ENCODE results near the gene TIMP1.

DNA sequence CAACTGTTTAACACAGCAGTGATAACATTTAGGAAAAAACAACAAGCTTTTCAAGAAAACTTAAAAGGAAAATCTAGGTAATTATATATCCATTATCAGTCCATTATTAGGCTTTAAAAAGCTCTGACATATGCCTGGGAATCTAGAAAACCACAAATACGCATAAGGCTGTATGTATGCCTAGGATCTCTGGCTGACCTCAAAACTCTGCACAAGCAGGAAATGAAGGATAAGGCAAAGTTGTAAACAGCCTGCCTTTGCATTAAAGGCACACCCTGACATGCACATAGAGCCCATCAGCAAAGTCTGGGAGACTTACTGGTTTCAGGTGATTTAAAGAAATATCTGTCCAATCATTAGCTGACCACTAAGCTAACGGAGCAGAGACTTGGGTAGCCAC, 14.0 kb downstream of the TIMP1 start:
- TF ChIP-seq, protein P1, sequence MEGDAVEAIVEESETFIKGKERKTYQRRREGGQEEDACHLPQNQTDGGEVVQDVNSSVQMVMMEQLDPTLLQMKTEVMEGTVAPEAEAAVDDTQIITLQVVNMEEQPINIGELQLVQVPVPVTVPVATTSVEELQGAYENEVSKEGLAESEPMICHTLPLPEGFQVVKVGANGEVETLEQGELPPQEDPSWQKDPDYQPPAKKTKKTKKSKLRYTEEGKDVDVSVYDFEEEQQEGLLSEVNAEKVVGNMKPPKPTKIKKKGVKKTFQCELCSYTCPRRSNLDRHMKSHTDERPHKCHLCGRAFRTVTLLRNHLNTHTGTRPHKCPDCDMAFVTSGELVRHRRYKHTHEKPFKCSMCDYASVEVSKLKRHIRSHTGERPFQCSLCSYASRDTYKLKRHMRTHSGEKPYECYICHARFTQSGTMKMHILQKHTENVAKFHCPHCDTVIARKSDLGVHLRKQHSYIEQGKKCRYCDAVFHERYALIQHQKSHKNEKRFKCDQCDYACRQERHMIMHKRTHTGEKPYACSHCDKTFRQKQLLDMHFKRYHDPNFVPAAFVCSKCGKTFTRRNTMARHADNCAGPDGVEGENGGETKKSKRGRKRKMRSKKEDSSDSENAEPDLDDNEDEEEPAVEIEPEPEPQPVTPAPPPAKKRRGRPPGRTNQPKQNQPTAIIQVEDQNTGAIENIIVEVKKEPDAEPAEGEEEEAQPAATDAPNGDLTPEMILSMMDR (IDR thresholded peaks at IDR 0.05; ENCODE audit: insufficient read depth, low read depth, low read length) = no peak
- no peak for TF ChIP-seq EZH2 (IDR thresholded peaks at IDR 0.05; ENCODE audit: insufficient read depth, low read length)

All from astrocyte (in vitro differentiated cells and primary cell).